Thoracic aorta (tissue), 2 donors: ENCODE results near the gene PHKA2. TPM values are rescaled to one million over a fixed set of nuclear protein-coding genes. Genes with fewer than 3 reads are reported as not detected.

ENCODE experiments used
- ATAC-seq: fragments of 150-250 bp; one replicate; pipeline ENCODE4 v1.8.0; 2017; ENCODE audit warnings: low read depth; ENCODE audit not compliant: insufficient number of reproducible peaks, low FRiP score
- DNase-seq: peaks from one replicate; pipeline ENCODE4 v3.0.0-alpha.2; 2020; ENCODE audit warnings: low spot score
- H3K27ac ChIP-seq, 2 donors: fragments of 200-600 bp; sonication (generic); 1 replicate in 1 of 2; 2 replicates in 1 of 2; pipeline ENCODE4 v1.5.1; 2016; ENCODE audit warnings: mild to moderate bottlenecking in 2 of 2, moderate library complexity in 2 of 2
- H3K27me3 ChIP-seq: fragments of 200-600 bp; sonication (generic); replicated peaks from 2 replicates; pipeline ENCODE4 v1.6.0; 2016; ENCODE audit warnings: mild to moderate bottlenecking; ENCODE audit not compliant: insufficient read depth
- H3K36me3 ChIP-seq: fragments of 200-600 bp; sonication (generic); one replicate; pipeline ENCODE4 v1.5.1; 2016
- H3K4me1 ChIP-seq, 2 donors: fragments of 200-600 bp; sonication (generic); 1 replicate in 1 of 2; 2 replicates in 1 of 2; pipeline versions ENCODE4 v1.5.1 to v1.6.0; 2016; ENCODE audit warnings: low read depth in 2 of 2, mild to moderate bottlenecking in 1 of 2; ENCODE audit not compliant: control insufficient read depth in 1 of 2
- H3K4me3 ChIP-seq: fragments of 200-600 bp; sonication (generic); 2 replicates; pipeline ENCODE4 v1.5.1; 2016; ENCODE audit warnings: mild to moderate bottlenecking
- H3K9me3 ChIP-seq: fragments of 200-600 bp; sonication (generic); 2 replicates; pipeline ENCODE4 v1.5.1; 2016
- total RNA-seq, 2 donors: library from RNA; depleted of rRNA; stranded (reverse); fragments of >200 nt; gene quantifications; one replicate each; pipeline versions ENCODE4 v1.1.0 to v1.2.3, GENCODE V29; 2016
- TF ChIP-seq, protein P1 (sequence below): fragments of 200-600 bp; sonication (generic); IDR thresholded peaks from one replicate; pipeline ENCODE4 v1.5.1; 2019; ENCODE audit warnings: antibody characterized with exemption

The PHKA2 gene
- total RNA-seq, 2 donors from 2014 or later: 26.5 to 28.3 TPM

DNA sequence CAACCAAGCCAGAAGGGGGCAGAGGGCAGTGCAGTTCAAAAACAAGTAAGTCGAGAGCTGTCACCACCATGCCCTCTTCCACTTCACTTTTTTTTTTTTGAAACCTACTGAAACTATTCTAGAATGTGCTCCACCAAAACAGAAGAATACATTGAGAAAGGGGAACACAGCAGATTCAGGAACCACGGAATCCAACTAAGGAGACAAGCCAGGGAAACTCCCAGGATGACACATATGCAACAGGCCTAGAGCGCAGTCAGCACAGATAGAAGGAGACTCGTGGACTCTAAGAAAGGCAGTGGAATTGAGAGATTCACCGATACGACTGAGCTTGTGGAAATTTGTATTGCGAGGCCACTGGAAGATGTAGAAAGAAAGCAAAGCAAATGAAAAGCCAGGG, 66.1 kb downstream of the PHKA2 start:
- Histone ChIP-seq H3K36me3 (peaks cover 12% of the 10 kb centered on the region), H3K9me3 (no peaks in the 10 kb centered on the region), H3K27me3 (no peaks in the 10 kb centered on the region), H3K4me1 (no peaks in the 10 kb centered on the region), H3K4me3 (no peak overlapping the region), H3K27ac (no peak overlapping the region)
- TF ChIP-seq, protein P1, sequence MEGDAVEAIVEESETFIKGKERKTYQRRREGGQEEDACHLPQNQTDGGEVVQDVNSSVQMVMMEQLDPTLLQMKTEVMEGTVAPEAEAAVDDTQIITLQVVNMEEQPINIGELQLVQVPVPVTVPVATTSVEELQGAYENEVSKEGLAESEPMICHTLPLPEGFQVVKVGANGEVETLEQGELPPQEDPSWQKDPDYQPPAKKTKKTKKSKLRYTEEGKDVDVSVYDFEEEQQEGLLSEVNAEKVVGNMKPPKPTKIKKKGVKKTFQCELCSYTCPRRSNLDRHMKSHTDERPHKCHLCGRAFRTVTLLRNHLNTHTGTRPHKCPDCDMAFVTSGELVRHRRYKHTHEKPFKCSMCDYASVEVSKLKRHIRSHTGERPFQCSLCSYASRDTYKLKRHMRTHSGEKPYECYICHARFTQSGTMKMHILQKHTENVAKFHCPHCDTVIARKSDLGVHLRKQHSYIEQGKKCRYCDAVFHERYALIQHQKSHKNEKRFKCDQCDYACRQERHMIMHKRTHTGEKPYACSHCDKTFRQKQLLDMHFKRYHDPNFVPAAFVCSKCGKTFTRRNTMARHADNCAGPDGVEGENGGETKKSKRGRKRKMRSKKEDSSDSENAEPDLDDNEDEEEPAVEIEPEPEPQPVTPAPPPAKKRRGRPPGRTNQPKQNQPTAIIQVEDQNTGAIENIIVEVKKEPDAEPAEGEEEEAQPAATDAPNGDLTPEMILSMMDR: no peak
- no peak for DNase-seq
- no peak for ATAC-seq

DNA sequence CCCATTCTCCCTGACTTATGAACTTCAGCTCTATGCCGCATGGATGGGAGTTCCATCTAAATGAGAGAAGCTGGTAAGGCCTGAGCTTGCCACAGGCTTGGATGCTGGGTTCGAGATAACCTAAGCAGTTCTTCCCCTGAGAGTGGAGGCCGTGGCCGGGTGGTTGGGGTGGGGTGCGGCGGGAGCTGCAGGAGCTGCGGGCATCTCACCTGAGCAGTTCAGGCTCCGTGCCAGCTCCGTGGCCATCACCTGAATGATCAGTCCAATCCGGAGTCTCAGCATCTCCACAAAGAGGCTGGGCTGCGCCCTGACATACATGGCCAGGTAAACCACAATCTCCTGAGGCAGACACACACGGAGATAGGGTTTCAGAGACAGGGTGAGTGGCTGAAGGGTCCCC, 77.6 kb downstream of the PHKA2 start:
- Histone ChIP-seq H3K27me3 (no peaks in the 10 kb centered on the region), H3K36me3 (peaks cover 3% of the 10 kb centered on the region), H3K4me3 (no peak overlapping the region), H3K27ac (no peak overlapping the region), H3K4me1 (no peaks in the 10 kb centered on the region), H3K9me3 (no peaks in the 10 kb centered on the region)
- TF ChIP-seq, protein P1: no peak
- no peak for DNase-seq
- ATAC-seq: no peak

DNA sequence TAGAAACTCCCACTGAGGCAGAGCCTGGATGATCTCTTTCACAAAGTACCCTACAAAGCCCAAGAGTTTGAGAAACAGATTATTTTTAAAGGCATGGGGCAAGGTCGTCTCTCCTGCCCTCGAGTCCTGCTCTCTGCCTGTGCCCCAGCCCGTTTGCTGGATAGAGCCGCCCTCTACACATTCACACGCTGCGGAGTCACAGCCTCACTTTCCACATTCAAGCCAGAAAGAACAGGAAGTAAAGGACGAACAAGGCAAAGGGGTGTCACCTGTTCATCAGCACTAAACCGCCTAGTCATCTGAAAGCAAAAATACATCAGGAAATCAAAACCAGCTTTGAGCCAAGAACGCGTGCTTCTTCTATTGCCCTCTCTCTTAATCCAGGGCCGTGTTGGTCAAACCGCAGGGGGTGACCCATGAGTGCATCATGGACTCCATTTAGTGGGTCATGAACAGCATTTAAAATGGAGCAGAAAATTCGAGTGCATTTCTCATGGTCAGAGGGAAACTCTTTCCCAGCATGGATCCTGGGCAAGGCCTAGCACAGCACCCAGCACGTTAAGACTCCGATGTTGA, 83.4 kb downstream of the PHKA2 start:
- Histone ChIP-seq H3K9me3 (no peaks in the 10 kb centered on the region), H3K27ac (no peak overlapping the region), H3K36me3 (no peaks in the 10 kb centered on the region), H3K27me3 (no peaks in the 10 kb centered on the region), H3K4me1 (peaks cover 10 to 15% of the 10 kb centered on the region in 2 donors), H3K4me3 (no peak overlapping the region)
- TF ChIP-seq, protein P1: no peak
- ATAC-seq (no peak), DNase-seq (no peak)

DNA sequence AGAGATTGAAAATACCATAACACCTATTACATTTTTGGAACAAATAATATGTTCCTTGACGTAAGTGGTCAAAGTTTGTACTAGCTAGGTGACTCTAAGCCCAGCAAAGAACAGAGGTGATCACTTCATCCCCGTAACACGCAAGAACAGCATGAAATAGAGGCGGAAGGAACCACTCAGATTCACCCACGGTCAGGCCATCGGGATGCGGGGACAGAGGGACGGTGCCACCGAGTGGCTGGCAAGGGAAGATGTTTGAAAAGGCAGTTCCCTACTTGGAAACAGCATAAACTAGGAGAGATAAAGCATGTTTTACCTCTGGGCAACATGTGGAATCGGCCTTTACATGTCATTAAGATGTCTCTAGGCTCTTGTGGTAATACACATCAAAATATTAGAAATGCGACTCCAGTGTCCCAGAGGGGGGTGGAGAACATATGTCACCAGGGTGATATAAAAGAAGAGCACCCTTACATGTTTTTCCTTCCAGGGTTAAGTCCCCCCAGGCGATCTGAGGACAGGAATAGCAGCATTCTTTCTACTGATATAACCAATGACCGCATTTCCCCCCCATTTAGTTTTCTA, 84.0 kb downstream of the PHKA2 start:
- H3K36me3 ChIP-seq: no peaks in the 10 kb centered on the region
- H3K9me3 ChIP-seq: no peaks in the 10 kb centered on the region
- peaks cover 10 to 18% of the 10 kb centered on the region in 2 donors for H3K4me1 ChIP-seq
- TF ChIP-seq, protein P1: no peak
- DNase-seq (no peak), ATAC-seq (no peak)
- no peak overlapping the region for H3K4me3 ChIP-seq
- H3K27ac ChIP-seq: no peak overlapping the region
- no peaks in the 10 kb centered on the region for H3K27me3 ChIP-seq

DNA sequence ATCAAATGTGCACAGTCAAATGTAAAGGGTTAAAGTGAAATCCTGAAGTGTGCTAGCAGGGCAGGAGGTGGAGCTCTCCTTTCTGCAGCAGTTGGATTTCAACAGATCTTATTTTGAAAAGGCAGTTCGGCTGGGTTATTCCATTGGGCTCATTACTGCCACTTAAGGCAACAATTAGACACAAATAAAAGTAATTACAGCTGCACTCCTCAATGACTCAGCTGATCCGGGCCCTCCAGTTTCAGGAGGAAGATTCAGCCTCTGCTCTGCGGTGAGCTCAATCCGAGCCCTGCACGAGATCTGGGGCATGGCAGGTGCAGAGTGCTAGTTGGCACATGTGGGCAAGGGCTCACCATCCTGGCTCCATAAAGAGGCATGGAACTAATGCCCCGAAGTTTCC, 85.4 kb downstream of the PHKA2 start:
- TF ChIP-seq, protein P1: no peak
- no peaks in the 10 kb centered on the region for H3K36me3 ChIP-seq
- peaks cover 10 to 25% of the 10 kb centered on the region in 2 donors for H3K4me1 ChIP-seq
- H3K27me3 ChIP-seq: no peaks in the 10 kb centered on the region
- H3K9me3 ChIP-seq: no peaks in the 10 kb centered on the region
- no peak overlapping the region for H3K27ac ChIP-seq
- ATAC-seq: no peak
- DNase-seq: no peak
- no peak overlapping the region for H3K4me3 ChIP-seq
